ES-I3 (cell line): ENCODE data around the gene LHFPL2.
A peak's percentile ranks its signal among the peaks of the same experiment; 100 is the strongest.
"Not testable (repeated sequence)": the region's sequence is repeated elsewhere in the genome, so short reads cannot be mapped to it uniquely, and the experiment has no call there.

Source experiments
- H3K36me3 ChIP-seq: 2 replicates; pipeline ENCODE4 v1.6.1; 2013; ENCODE audit warnings: mild to moderate bottlenecking, low read length, control low read depth, moderate library complexity; ENCODE audit not compliant: insufficient read depth
- H3K4me1 ChIP-seq: 2 replicates; pipeline ENCODE4 v1.6.1; 2013; ENCODE audit warnings: mild to moderate bottlenecking, control low read depth, low read length; ENCODE audit not compliant: insufficient read depth
- H3K9ac ChIP-seq: 2 replicates; pipeline ENCODE4 v1.6.1; 2013; ENCODE audit warnings: low read depth, mild to moderate bottlenecking, low read length, moderate library complexity
- H3K9me3 ChIP-seq: 2 replicates; pipeline ENCODE4 v1.6.1; 2013; ENCODE audit warnings: mild to moderate bottlenecking, low read length, moderate library complexity; ENCODE audit not compliant: control insufficient read depth, insufficient read depth

The LHFPL2 gene

GRCh38 chr5:78648359-78649210 lies at the start of gene LHFPL2:
TSS of gene LHFPL2 (minus strand) at chr5:78648772. CDS start at chr5:78510213, 138,559 bp downstream.
- peaks cover 10% of the 10 kb centered on the region; the same call in 1 of the 2 replicates for H3K4me1 ChIP-seq
- H3K9ac ChIP-seq, result peak within 1 kb of the TSS; percentile 71
- no peaks in the 10 kb centered on the region for H3K9me3 ChIP-seq
- H3K36me3 ChIP-seq, result no peaks in the 10 kb centered on the region

- Histone ChIP-seq H3K36me3 (no peaks in the 10 kb centered on the region), H3K9ac (no peak overlapping the region), H3K9me3 (peaks cover 6% of the 10 kb centered on the region; the same call in 1 of the 2 replicates), H3K4me1 (no peaks in the 10 kb centered on the region; the same call in 1 of the 2 replicates)
Observed at GRCh38 chr5:78696637-78697036, 48.1 kb upstream of the LHFPL2 start.

- H3K4me1 ChIP-seq, H3K9me3 ChIP-seq, H3K9ac ChIP-seq, H3K36me3 ChIP-seq: not testable (repeated sequence)
Observed at GRCh38 chr5:78696052-78696451, 47.5 kb upstream of the LHFPL2 start.

GRCh38 chr5:78693339-78693738 lies 44.8 kb upstream of the LHFPL2 start:
- H3K4me1 ChIP-seq, result peaks cover 8% of the 10 kb centered on the region; the same call in 1 of the 2 replicates
- peaks cover 6% of the 10 kb centered on the region; the same call in 1 of the 2 replicates for H3K9me3 ChIP-seq
- H3K9ac ChIP-seq, result no peak overlapping the region
- no peaks in the 10 kb centered on the region for H3K36me3 ChIP-seq

DNA sequence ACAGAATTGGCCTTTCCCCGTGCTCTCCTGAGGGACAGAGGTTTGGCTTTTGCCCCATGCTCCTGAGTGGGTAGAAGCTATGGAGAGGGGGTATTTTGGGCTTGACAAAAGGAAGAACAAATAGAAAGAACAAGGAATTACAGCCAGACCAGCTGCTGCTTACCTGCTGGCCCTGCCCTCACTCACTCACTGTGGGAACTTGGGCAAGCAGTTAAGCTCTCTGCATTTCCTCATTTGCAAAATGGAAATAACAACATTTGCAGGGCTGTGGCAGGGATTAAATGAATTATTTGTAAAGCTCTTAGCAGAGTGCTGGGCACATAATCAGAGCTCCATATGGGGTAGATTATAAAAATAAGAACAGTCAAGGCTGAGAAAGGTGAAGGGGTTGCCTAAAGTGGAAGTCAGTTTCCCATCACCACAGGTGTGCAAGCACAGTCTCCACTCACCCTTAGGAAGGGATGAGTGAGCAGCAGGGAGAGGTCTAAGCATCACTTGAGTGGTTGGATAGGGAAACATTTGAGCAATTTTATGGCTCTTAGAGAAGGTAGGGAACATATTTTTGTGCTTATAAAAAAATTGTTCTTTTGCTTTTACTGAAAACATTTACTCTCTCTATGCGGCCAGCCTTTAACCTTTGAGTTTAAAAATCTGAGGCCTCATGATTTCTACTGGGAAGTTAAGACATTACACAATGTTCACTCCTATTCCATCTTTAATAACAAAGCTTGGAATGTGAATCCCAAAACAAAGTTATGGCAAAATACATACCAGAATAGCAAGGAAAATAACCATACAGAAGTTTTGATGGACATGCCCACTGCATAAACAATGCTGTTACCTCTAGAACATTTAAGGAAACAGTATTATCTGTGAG lies 42.8 kb upstream of the LHFPL2 start:
- Histone ChIP-seq H3K36me3 (no peaks in the 10 kb centered on the region), H3K4me1 (peaks cover 8% of the 10 kb centered on the region; the same call in 1 of the 2 replicates), H3K9ac (no peak overlapping the region), H3K9me3 (peaks cover 6% of the 10 kb centered on the region; the same call in 1 of the 2 replicates)

- Histone ChIP-seq H3K9ac (no peak overlapping the region), H3K9me3 (peaks cover 3% of the 10 kb centered on the region; the same call in 1 of the 2 replicates), H3K4me1 (peaks cover 8% of the 10 kb centered on the region; the same call in 1 of the 2 replicates), H3K36me3 (no peaks in the 10 kb centered on the region)
Observed at GRCh38 chr5:78690253-78690972, 41.8 kb upstream of the LHFPL2 start.

- Histone ChIP-seq H3K9ac (no peak overlapping the region), H3K36me3 (no peaks in the 10 kb centered on the region), H3K4me1 (peaks cover 8% of the 10 kb centered on the region; the same call in 1 of the 2 replicates), H3K9me3 (peaks cover 3% of the 10 kb centered on the region; the same call in 1 of the 2 replicates)
Observed at GRCh38 chr5:78689540-78690252, 41.1 kb upstream of the LHFPL2 start.

DNA sequence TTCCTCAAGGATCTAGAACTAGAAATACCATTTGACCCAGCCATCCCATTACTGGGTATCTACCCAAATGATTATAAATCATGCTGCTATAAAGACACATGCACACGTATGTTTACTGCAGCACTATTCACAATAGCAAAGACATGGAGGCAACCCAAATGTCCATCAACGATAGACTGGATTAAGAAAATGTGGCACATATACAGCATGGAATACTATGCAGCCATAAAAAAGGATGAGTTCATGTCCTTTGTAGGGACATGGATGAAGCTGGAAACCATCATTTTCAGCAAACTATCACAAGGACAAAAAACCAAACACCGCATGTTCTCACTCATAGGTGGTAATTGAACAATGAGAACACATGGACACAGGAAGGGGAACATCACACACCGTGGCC lies 38.9 kb upstream of the LHFPL2 start:
- not testable (repeated sequence) for H3K9ac ChIP-seq, H3K4me1 ChIP-seq, H3K9me3 ChIP-seq, H3K36me3 ChIP-seq

- H3K36me3 ChIP-seq, H3K9me3 ChIP-seq, H3K9ac ChIP-seq, H3K4me1 ChIP-seq: not testable (repeated sequence)
Observed at GRCh38 chr5:78683905-78684304, 35.3 kb upstream of the LHFPL2 start.

DNA sequence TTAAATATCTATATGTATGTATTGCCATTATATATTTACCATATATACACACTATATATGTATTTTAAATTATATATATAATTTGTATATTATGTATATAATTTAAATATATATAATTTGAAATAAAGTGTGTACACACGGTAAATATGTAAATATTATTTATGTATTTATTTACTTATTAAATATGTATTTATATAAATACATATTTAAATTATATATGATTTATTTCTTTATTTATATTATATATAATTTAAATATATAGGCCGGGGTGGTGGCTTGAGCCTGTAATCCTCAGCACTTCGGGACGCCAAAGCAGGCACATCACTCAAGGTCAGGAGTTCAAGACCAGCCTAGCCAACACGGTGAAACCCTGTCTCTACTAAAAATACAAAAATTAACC lies 31.3 kb upstream of the LHFPL2 start:
- H3K36me3 ChIP-seq, result no peaks in the 10 kb centered on the region
- no peaks in the 10 kb centered on the region for H3K4me1 ChIP-seq
- H3K9ac ChIP-seq, result no peak overlapping the region
- peaks cover 2% of the 10 kb centered on the region; the same call in 1 of the 2 replicates for H3K9me3 ChIP-seq

DNA sequence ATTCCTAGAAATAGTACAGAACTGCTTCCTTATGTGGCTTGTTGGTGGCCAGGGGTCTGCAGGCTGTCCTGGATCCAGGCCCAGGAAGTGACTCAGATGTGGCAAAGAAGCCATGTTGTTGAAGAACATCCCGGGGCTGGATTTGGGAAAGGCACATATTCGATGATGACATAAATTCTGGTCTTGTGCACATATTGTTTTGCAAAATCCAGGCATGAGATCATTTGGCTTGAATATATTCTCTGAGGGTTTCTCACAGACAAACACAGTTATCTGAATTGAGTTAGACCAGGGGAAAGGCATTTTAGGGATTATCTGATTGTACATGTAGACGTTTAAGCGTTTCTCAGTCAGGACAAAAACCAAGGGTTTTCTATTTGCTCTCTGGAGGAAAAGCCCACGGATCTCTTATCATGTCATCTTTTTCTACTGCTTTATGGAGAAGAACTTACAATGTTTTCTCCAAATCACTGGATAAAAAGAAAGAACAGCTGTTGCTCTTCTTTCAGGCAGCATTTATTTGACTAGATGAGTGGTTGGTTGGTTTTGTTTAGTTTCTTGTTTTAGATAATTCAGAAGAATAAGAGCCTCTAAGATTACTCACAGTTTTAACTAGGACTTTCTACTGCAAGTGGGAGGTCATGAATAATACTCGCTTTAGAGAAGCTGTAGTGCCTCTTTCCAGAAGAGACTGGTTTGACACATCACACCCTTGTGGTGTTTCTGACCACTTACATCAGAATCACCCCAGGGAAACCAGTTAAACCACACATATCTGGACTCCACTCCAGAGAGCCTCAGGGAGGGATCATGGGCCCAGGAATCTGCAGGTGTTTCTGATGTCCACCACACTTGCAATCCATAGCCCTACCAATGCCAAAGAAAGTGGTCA lies 29.5 kb upstream of the LHFPL2 start:
- H3K4me1 ChIP-seq, result no peaks in the 10 kb centered on the region
- no peak overlapping the region for H3K9ac ChIP-seq
- H3K9me3 ChIP-seq, result peaks cover 2% of the 10 kb centered on the region; the same call in 1 of the 2 replicates
- H3K36me3 ChIP-seq, result no peaks in the 10 kb centered on the region

DNA sequence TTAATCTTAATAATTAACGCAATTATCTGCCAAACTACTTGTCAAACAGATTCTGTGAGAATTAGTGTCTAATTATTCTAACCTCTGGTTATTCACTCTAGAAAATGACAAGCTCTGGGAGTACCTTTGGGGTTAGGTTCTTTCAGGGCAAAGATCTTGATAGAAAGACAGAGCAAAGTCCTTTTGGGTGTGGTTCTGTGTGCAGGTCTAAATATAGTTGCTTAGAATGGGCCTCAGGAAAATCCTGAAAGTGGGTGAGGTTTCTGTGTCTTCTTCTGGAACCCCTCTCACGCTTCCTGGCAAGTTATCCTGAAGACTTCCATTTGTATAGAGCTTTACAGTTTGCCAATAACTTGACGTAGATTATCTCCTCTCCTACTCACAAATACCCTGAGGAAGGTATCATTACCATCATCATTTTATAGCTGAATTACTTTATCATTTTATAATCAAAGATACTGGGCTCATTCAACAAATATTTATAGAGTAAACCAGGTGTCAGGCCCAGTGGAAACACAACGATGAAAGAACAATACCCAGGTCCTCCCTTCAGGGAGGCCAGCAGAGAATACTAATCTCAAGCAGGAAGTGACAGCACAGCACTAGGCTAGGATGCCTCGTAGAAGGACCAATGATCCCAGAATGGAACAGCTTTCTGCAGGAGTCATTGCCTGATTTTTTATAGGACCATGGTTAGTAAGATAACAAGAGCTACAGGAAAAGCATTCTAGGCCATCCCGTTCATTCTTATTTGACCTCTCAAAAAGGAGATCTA lies 27.6 kb upstream of the LHFPL2 start:
- Histone ChIP-seq H3K4me1 (no peaks in the 10 kb centered on the region), H3K9ac (no peak overlapping the region), H3K9me3 (no peaks in the 10 kb centered on the region), H3K36me3 (no peaks in the 10 kb centered on the region)
